ENCODE measurements around the gene ADAMTS13. TPM values are rescaled to one million over a fixed set of nuclear protein-coding genes. Genes with fewer than 3 reads are reported as not detected.
"Not testable (repeated sequence)": the region's sequence is repeated elsewhere in the genome, so short reads cannot be mapped to it uniquely, and the experiment has no call there.

ADAMTS13 gene
- total and polyA plus RNA-seq, 2 donors = 1.8 to 3.7 TPM

GRCh38 chr9:133440874-133441273 lies 18.7 kb downstream of the ADAMTS13 start:
- H3K36me3 ChIP-seq (ENCODE audit: insufficient read depth) = no peaks in the 10 kb centered on the region
- H3K4me3 ChIP-seq (ENCODE audit: low read depth, low read length) = no peak overlapping the region
- H3K27ac ChIP-seq (ENCODE audit: low read depth) = no peak overlapping the region
- H3K4me1 ChIP-seq (ENCODE audit: insufficient read depth) = no peaks in the 10 kb centered on the region
- DNase-seq (ENCODE audit: extremely low spot score) = no peak
- 92% methylated on average over 12 of the region's 12 CpGs for WGBS

- no peaks in the 10 kb centered on the region for H3K36me3 ChIP-seq (ENCODE audit: insufficient read depth)
- no peak for DNase-seq (ENCODE audit: extremely low spot score)
- H3K4me3 ChIP-seq (ENCODE audit: low read depth, low read length) = no peak overlapping the region
- no peaks in the 10 kb centered on the region for H3K4me1 ChIP-seq (ENCODE audit: insufficient read depth)
- 75% methylated on average over 5 of the region's 5 CpGs for WGBS
- no peak overlapping the region for H3K27ac ChIP-seq (ENCODE audit: low read depth)
These were observed 19.4 kb downstream of the ADAMTS13 start for GRCh38 chr9:133441571-133441970.

- Histone ChIP-seq H3K4me1 (ENCODE audit: insufficient read depth) (no peaks in the 10 kb centered on the region), H3K4me3 (ENCODE audit: low read depth, low read length) (no peak overlapping the region), H3K36me3 (ENCODE audit: insufficient read depth) (no peaks in the 10 kb centered on the region), H3K27ac (ENCODE audit: low read depth) (no peak overlapping the region)
- no peak for DNase-seq (ENCODE audit: extremely low spot score)
- WGBS = 90% methylated on average over 15 of the region's 15 CpGs
These were observed 21.1 kb downstream of the ADAMTS13 start for GRCh38 chr9:133443248-133443647.

- Histone ChIP-seq H3K4me3 (ENCODE audit: low read depth, low read length) (no peak overlapping the region), H3K4me1 (ENCODE audit: insufficient read depth) (no peaks in the 10 kb centered on the region), H3K36me3 (ENCODE audit: insufficient read depth) (no peaks in the 10 kb centered on the region), H3K27ac (ENCODE audit: low read depth) (no peak overlapping the region)
- no peak for DNase-seq (ENCODE audit: extremely low spot score)
- 84% methylated on average over 8 of the region's 8 CpGs for WGBS
These were observed 21.8 kb downstream of the ADAMTS13 start for GRCh38 chr9:133443982-133444381.

GRCh38 chr9:133445293-133445969 lies 23.3 kb downstream of the ADAMTS13 start:
- no peak overlapping the region for H3K4me3 ChIP-seq (ENCODE audit: low read depth, low read length)
- WGBS = 78% methylated on average over 23 of the region's 23 CpGs
- no peaks in the 10 kb centered on the region for H3K36me3 ChIP-seq (ENCODE audit: insufficient read depth)
- no peaks in the 10 kb centered on the region for H3K4me1 ChIP-seq (ENCODE audit: insufficient read depth)
- DNase-seq (ENCODE audit: extremely low spot score) = no peak
- no peak overlapping the region for H3K27ac ChIP-seq (ENCODE audit: low read depth)

GRCh38 chr9:133448487-133448972 lies 26.4 kb downstream of the ADAMTS13 start:
- no peak for DNase-seq (ENCODE audit: extremely low spot score)
- Histone ChIP-seq H3K4me3 (ENCODE audit: low read depth, low read length) (no peak overlapping the region), H3K4me1 (ENCODE audit: insufficient read depth) (no peaks in the 10 kb centered on the region), H3K27ac (ENCODE audit: low read depth) (no peak overlapping the region), H3K36me3 (ENCODE audit: insufficient read depth) (no peaks in the 10 kb centered on the region)
- 76% methylated on average over 13 of the region's 13 CpGs for WGBS

GRCh38 chr9:133449760-133450159 lies 27.6 kb downstream of the ADAMTS13 start:
- DNase-seq (ENCODE audit: extremely low spot score) = no peak
- no peak overlapping the region for H3K27ac ChIP-seq (ENCODE audit: low read depth)
- H3K4me3 ChIP-seq (ENCODE audit: low read depth, low read length) = no peak overlapping the region
- no peaks in the 10 kb centered on the region for H3K4me1 ChIP-seq (ENCODE audit: insufficient read depth)
- 89% methylated on average over 12 of the region's 12 CpGs for WGBS
- H3K36me3 ChIP-seq (ENCODE audit: insufficient read depth) = no peaks in the 10 kb centered on the region

GRCh38 chr9:133451865-133452264 lies 29.7 kb downstream of the ADAMTS13 start:
- WGBS = 95% methylated on average over 5 of the region's 5 CpGs
- not testable (repeated sequence) for H3K27ac ChIP-seq (ENCODE audit: low read depth); DNase-seq (ENCODE audit: extremely low spot score); H3K4me1 ChIP-seq (ENCODE audit: insufficient read depth); H3K36me3 ChIP-seq (ENCODE audit: insufficient read depth); H3K4me3 ChIP-seq (ENCODE audit: low read depth, low read length)

- Histone ChIP-seq H3K4me1 (ENCODE audit: insufficient read depth) (no peaks in the 10 kb centered on the region), H3K36me3 (ENCODE audit: insufficient read depth) (no peaks in the 10 kb centered on the region), H3K27ac (ENCODE audit: low read depth) (no peak overlapping the region), H3K4me3 (ENCODE audit: low read depth, low read length) (no peak overlapping the region)
- DNase-seq (ENCODE audit: extremely low spot score) = no peak
- 92% methylated on average over 7 of the region's 7 CpGs for WGBS
These were observed 30.4 kb downstream of the ADAMTS13 start for GRCh38 chr9:133452562-133452961.

- Histone ChIP-seq H3K4me3 (ENCODE audit: low read depth, low read length) (no peak overlapping the region), H3K27ac (ENCODE audit: low read depth) (no peak overlapping the region), H3K36me3 (ENCODE audit: insufficient read depth) (no peaks in the 10 kb centered on the region), H3K4me1 (ENCODE audit: insufficient read depth) (no peaks in the 10 kb centered on the region)
- no peak for DNase-seq (ENCODE audit: extremely low spot score)
- 78% methylated on average over 11 of the region's 11 CpGs for WGBS
These were observed 31.5 kb downstream of the ADAMTS13 start for GRCh38 chr9:133453651-133454050.

GRCh38 chr9:133454325-133454724 lies 32.2 kb downstream of the ADAMTS13 start:
- no peak for DNase-seq (ENCODE audit: extremely low spot score)
- no peaks in the 10 kb centered on the region for H3K36me3 ChIP-seq (ENCODE audit: insufficient read depth)
- WGBS = 91% methylated on average over 19 of the region's 19 CpGs
- H3K4me1 ChIP-seq (ENCODE audit: insufficient read depth) = no peaks in the 10 kb centered on the region
- no peak overlapping the region for H3K27ac ChIP-seq (ENCODE audit: low read depth)
- H3K4me3 ChIP-seq (ENCODE audit: low read depth, low read length) = no peak overlapping the region

- H3K4me3 ChIP-seq (ENCODE audit: low read depth, low read length) = no peak overlapping the region
- WGBS = 92% methylated on average over 20 of the region's 20 CpGs
These were observed 32.9 kb downstream of the ADAMTS13 start for GRCh38 chr9:133454943-133455673.

GRCh38 chr9:133455936-133456335 lies 33.8 kb downstream of the ADAMTS13 start:
- no peak overlapping the region for H3K4me3 ChIP-seq (ENCODE audit: low read depth, low read length)
- no peaks in the 10 kb centered on the region for H3K36me3 ChIP-seq (ENCODE audit: insufficient read depth)
- H3K4me1 ChIP-seq (ENCODE audit: insufficient read depth) = no peaks in the 10 kb centered on the region
- no peak overlapping the region for H3K27ac ChIP-seq (ENCODE audit: low read depth)
- no peak for DNase-seq (ENCODE audit: extremely low spot score)
- whole genome bisulfite sequencing = 95% methylated on average over 11 of the region's 11 CpGs

More at GRCh38 chr9:133454943-133455673, 32.9 kb downstream of the ADAMTS13 start:
- Histone ChIP-seq H3K36me3 (ENCODE audit: insufficient read depth) (no peaks in the 10 kb centered on the region), H3K4me1 (ENCODE audit: insufficient read depth) (no peaks in the 10 kb centered on the region), H3K27ac (ENCODE audit: low read depth) (no peak overlapping the region)
- no peak for DNase-seq (ENCODE audit: extremely low spot score)

- Histone ChIP-seq H3K4me3 (ENCODE audit: low read depth, low read length) (no peak overlapping the region), H3K4me1 (ENCODE audit: insufficient read depth) (no peaks in the 10 kb centered on the region), H3K36me3 (ENCODE audit: insufficient read depth) (no peaks in the 10 kb centered on the region), H3K27ac (ENCODE audit: low read depth) (no peak overlapping the region)
- DNase-seq (ENCODE audit: extremely low spot score) = no peak
- 95% methylated on average over 9 of the region's 9 CpGs for WGBS
These were observed 34.2 kb downstream of the ADAMTS13 start for GRCh38 chr9:133456409-133456808.
